A673 (cell line): ENCODE data around the gene ATG4D. TPM values are rescaled to one million over a fixed set of nuclear protein-coding genes. Genes with fewer than 3 reads are reported as not detected.

Experiments used
- BruUV-seq: library from RNA; stranded (reverse); fragments of 400-500 nt; replicated peaks from 2 replicates; lab custom pipeline; 2021; lab: Mats Ljungman, UMichigan
- CTCF ChIA-PET: fragments of 300-600 bp; sonication (Branson Sonifier 250); formaldehyde crosslinking; loops from one replicate; lab custom pipeline; 2022; ENCODE audit warnings: antibody characterized with exemption; lab: Charles Lee
- POLR2A ChIA-PET: fragments of 300-600 bp; sonication (Branson Sonifier 250); formaldehyde crosslinking; loops from one replicate; lab custom pipeline; 2022; ENCODE audit warnings: antibody characterized with exemption; ENCODE audit not compliant: low non-redundant PET; lab: Charles Lee
- DNase-seq: peaks from one replicate; pipeline ENCODE4 v3.0.0-alpha.2; 2015; ENCODE audit warnings: low spot score
- H3K27ac ChIP-seq: fragments of 200-600 bp; sonication (generic); 2 replicates; pipeline ENCODE4 v1.5.1; 2016; ENCODE audit warnings: mixed run types, low read depth, mild to moderate bottlenecking, mixed read lengths, antibody characterized with exemption, low read length; ENCODE audit not compliant: poor library complexity, severe bottlenecking
- H3K27me3 ChIP-seq: fragments of 200-600 bp; sonication (generic); replicated peaks from 2 replicates; pipeline ENCODE4 v1.6.1; 2017; ENCODE audit warnings: mixed run types, low read depth, mild to moderate bottlenecking, mixed read lengths, antibody characterized with exemption, low read length; ENCODE audit not compliant: insufficient read depth, poor library complexity
- H3K36me3 ChIP-seq: fragments of 200-600 bp; sonication (generic); 2 replicates; pipeline ENCODE4 v1.6.1; 2016; ENCODE audit warnings: mixed run types, mild to moderate bottlenecking, mixed read lengths, antibody characterized with exemption, low read length; ENCODE audit not compliant: insufficient read depth, poor library complexity, severe bottlenecking
- H3K4me1 ChIP-seq: fragments of 200-600 bp; sonication (generic); 2 replicates; pipeline ENCODE4 v1.6.1; 2017; ENCODE audit warnings: mixed run types, mild to moderate bottlenecking, mixed read lengths, antibody characterized with exemption, low read length; ENCODE audit not compliant: insufficient read depth, poor library complexity, severe bottlenecking
- H3K4me3 ChIP-seq: fragments of 200-600 bp; sonication (generic); 2 replicates; pipeline ENCODE4 v1.5.1; 2016; ENCODE audit warnings: low read depth, mixed run types, mild to moderate bottlenecking, mixed read lengths, low read length; ENCODE audit not compliant: poor library complexity, severe bottlenecking
- H3K9me3 ChIP-seq: fragments of 200-600 bp; sonication (generic); 2 replicates; pipeline ENCODE4 v1.6.1; 2016; ENCODE audit warnings: mixed run types, low read depth, mild to moderate bottlenecking, mixed read lengths, antibody characterized with exemption, low read length; ENCODE audit not compliant: poor library complexity, severe bottlenecking
- EZH2 ChIP-seq: fragments of 200-600 bp; sonication (generic); IDR thresholded peaks from 2 replicates; pipeline ENCODE4 v1.6.1; 2017; ENCODE audit warnings: borderline replicate concordance, low read depth, mild to moderate bottlenecking, mixed read lengths, antibody characterized with exemption, low read length; ENCODE audit not compliant: poor library complexity, severe bottlenecking
- intact Hi-C: fragments of 100-400 bp; cut with micrococcal nuclease; formaldehyde crosslinking; loops from one replicate; pipeline ENCODE4 v1.10.0; 2022; ENCODE audit not compliant: unreplicated experiment
- total RNA-seq: library from RNA; stranded (reverse); gene quantifications from 2 replicates; pipeline ENCODE4 v1.2.3, GENCODE V29; 2021
- TF ChIP-seq, protein P1 (sequence below): fragments of 300-800, 200-600 bp; sonication (generic); conservative IDR thresholded peaks from 2 replicates; pipeline ENCODE4 v1.5.1; 2017; ENCODE audit warnings: low read depth, mild to moderate bottlenecking, antibody characterized with exemption, low read length, moderate library complexity, mixed read lengths

Gene ATG4D
- total RNA-seq, 1 experiment from 2014 or later, result 52.1 TPM

DNA sequence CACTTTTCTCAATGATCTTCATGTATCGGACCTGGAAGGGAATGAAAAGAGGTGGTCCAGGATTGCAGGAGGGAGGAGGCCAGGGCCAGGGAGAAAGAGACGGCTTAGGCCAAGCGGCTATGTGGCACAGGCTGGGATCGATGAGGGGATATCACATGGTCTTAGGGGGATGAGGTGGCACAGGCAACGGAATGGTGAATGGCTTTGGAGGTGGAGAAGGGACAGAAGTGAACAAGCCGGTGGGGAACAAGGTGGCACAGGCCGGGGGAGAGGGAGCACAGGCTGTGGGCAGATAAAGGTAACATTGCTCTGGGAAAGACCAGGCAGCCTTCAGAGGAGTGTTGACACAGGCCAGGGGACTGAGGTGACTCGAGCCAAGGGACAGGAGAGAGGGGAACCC lies 30.8 kb downstream of the ATG4D start:
- no TSS peak for BruUV-seq
- no peaks in the 10 kb centered on the region for H3K36me3 ChIP-seq
- peaks cover 9% of the 10 kb centered on the region for H3K4me1 ChIP-seq
- H3K4me3 ChIP-seq, result no peak overlapping the region
- no peaks in the 10 kb centered on the region for H3K27me3 ChIP-seq
- POLR2A ChIA-PET, result no interaction called here
- TF ChIP-seq, protein P1, sequence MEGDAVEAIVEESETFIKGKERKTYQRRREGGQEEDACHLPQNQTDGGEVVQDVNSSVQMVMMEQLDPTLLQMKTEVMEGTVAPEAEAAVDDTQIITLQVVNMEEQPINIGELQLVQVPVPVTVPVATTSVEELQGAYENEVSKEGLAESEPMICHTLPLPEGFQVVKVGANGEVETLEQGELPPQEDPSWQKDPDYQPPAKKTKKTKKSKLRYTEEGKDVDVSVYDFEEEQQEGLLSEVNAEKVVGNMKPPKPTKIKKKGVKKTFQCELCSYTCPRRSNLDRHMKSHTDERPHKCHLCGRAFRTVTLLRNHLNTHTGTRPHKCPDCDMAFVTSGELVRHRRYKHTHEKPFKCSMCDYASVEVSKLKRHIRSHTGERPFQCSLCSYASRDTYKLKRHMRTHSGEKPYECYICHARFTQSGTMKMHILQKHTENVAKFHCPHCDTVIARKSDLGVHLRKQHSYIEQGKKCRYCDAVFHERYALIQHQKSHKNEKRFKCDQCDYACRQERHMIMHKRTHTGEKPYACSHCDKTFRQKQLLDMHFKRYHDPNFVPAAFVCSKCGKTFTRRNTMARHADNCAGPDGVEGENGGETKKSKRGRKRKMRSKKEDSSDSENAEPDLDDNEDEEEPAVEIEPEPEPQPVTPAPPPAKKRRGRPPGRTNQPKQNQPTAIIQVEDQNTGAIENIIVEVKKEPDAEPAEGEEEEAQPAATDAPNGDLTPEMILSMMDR, result no peak
- no peak for TF ChIP-seq EZH2
- no peak overlapping the region for H3K27ac ChIP-seq
- CTCF ChIA-PET, result no interaction called here
- H3K9me3 ChIP-seq, result no peaks in the 10 kb centered on the region
- no peak for DNase-seq
- intact Hi-C loops, result no loop called here

DNA sequence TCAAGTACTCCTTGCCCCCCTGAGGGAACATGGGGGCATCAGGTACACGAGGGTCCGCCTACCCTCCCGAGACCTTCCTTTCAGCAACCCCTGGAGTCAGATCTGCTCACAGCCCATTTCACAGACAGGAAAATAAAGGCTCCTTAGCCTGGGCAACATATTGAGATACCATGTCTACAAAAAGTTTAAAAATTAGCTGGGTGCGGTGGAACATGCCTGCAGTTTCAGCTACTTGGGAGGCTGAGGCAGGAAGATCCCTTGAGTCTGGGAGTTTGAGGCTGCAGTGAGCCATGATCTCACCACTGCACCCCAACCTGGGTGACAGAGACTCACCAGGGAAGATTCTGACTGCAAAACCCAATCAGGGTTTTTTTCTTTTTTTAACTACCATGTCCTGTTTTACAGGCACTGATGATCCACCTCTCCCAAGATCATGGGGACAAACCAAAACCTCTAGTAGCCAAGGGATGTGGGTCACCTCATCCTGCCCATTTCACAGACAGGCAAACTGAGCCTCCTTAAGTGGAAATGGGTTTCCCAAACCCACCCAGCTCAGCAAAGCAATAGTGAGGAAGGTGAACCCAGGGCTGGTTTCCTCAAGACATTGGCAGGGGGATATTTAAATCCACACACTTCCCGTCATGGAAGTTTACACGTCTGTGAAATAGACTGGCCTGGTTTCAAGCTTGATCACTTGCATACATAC lies 31.5 kb downstream of the ATG4D start:
- Histone ChIP-seq H3K27me3 (no peaks in the 10 kb centered on the region), H3K4me1 (peaks cover 4% of the 10 kb centered on the region), H3K4me3 (no peak overlapping the region), H3K36me3 (no peaks in the 10 kb centered on the region), H3K27ac (no peak overlapping the region), H3K9me3 (no peaks in the 10 kb centered on the region)
- intact Hi-C loops, result no loop called here
- CTCF ChIA-PET, result interaction anchor here (0.7 kb wide), 1 partner anchor 380 kb away, joined by 3 read pairs; no protein-coding TSS in a partner anchor
- POLR2A ChIA-PET, result no interaction called here
- TF ChIP-seq, protein P1, result no peak
- TF ChIP-seq EZH2, result no peak
- no TSS peak for BruUV-seq
- DNase-seq, result no peak

DNA sequence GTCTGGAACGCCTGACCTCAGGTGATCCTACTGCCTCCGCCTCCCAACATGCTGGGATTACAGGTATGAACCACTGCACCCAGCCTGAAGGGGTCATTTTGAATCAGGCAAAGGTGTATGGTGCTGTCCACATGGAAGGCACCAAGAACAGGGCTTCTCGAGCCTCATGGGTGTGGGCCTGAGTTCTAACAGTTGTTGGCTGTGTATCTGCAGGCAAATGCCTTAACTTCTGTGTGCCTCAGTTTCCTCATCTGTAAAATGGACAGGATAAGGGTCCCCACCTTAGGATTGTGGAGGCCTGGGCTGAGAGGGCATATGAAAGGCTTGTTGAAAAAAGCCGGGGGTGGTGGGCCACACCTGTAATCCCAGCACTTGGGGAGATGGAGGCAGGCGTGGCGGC lies 34.2 kb downstream of the ATG4D start:
- CTCF ChIA-PET, result interaction anchor here (0.6 kb wide), 2 partner anchors 67 to 360 kb away, joined by 3 read pairs; no protein-coding TSS in a partner anchor
- no peaks in the 10 kb centered on the region for H3K36me3 ChIP-seq
- BruUV-seq, result no TSS peak
- TF ChIP-seq EZH2, result no peak
- TF ChIP-seq, protein P1, result no peak
- H3K4me1 ChIP-seq, result no peaks in the 10 kb centered on the region
- no peak for DNase-seq
- H3K9me3 ChIP-seq, result no peaks in the 10 kb centered on the region
- no peaks in the 10 kb centered on the region for H3K27me3 ChIP-seq
- H3K4me3 ChIP-seq, result no peak overlapping the region
- no peak overlapping the region for H3K27ac ChIP-seq
- intact Hi-C loops, result no loop called here
- POLR2A ChIA-PET, result no interaction called here
